ENCODE data around the gene PDZD2. TPM values are rescaled to one million over a fixed set of nuclear protein-coding genes. Genes with fewer than 3 reads are reported as not detected.

Gene PDZD2
- total and polyA plus RNA-seq, 2 experiments from 2014 or later, result 1.7 to 4.0 TPM

GRCh38 chr5:32082701-32083100 lies 443.8 kb downstream of the PDZD2 start:
- no peaks in the 10 kb centered on the region for H3K36me3 ChIP-seq (replicated peaks; ENCODE audit: insufficient read depth, low read depth)
- H3K27me3 ChIP-seq, result no peaks in the 10 kb centered on the region
- H3K79me2 ChIP-seq, result no peaks in the 10 kb centered on the region
- 81% methylated on average over 4 of the region's 4 CpGs for WGBS (ENCODE audit: low lambda C conversion rate, missing lambda C conversion rate)
- no peaks in the 10 kb centered on the region for H3K4me1 ChIP-seq (ENCODE audit: insufficient read depth)
- H3K4me2 ChIP-seq, result no peak overlapping the region
- no peak for DNase-seq (ENCODE audit: low spot score)
- TF ChIP-seq CTCF (IDR thresholded peaks at IDR 0.05; ENCODE audit: poor library complexity) (no peak), EZH2 (IDR thresholded peaks at IDR 0.05; ENCODE audit: borderline replicate concordance) (no peak), EZH2phosphoT487 (IDR thresholded peaks at IDR 0.05; ENCODE audit: low read depth, severe bottlenecking, unreplicated experiment) (no peak)
- no peak overlapping the region for H3K27ac ChIP-seq
- no peaks in the 10 kb centered on the region for H4K20me1 ChIP-seq (ENCODE audit: insufficient read depth, poor library complexity, severe bottlenecking)
- H3K9me2 ChIP-seq (replicated peaks; ENCODE audit: insufficient read depth), result no peaks in the 10 kb centered on the region
- H3K9me3 ChIP-seq (ENCODE audit: low read depth), result no peaks in the 10 kb centered on the region
- H3K4me3 ChIP-seq, result no peak overlapping the region
- H2AFZ ChIP-seq, result no peak overlapping the region

- no peak for TF ChIP-seq EZH2 (IDR thresholded peaks at IDR 0.05; ENCODE audit: borderline replicate concordance)
- no peak for TF ChIP-seq CTCF (IDR thresholded peaks at IDR 0.05; ENCODE audit: poor library complexity)
- no peak for TF ChIP-seq EZH2phosphoT487 (IDR thresholded peaks at IDR 0.05; ENCODE audit: low read depth, severe bottlenecking, unreplicated experiment)
- no peak overlapping the region for H3K27ac ChIP-seq
- no peaks in the 10 kb centered on the region for H4K20me1 ChIP-seq (ENCODE audit: insufficient read depth, poor library complexity, severe bottlenecking)
- no peaks in the 10 kb centered on the region for H3K4me1 ChIP-seq (ENCODE audit: insufficient read depth)
- H3K9me3 ChIP-seq (ENCODE audit: low read depth), result no peaks in the 10 kb centered on the region
- H3K4me3 ChIP-seq, result no peak overlapping the region
- H3K79me2 ChIP-seq, result no peaks in the 10 kb centered on the region
- no peaks in the 10 kb centered on the region for H3K36me3 ChIP-seq (replicated peaks; ENCODE audit: insufficient read depth, low read depth)
- no peaks in the 10 kb centered on the region for H3K9me2 ChIP-seq (replicated peaks; ENCODE audit: insufficient read depth)
- H3K27me3 ChIP-seq, result no peaks in the 10 kb centered on the region
- no peak for DNase-seq (ENCODE audit: low spot score)
- no peak overlapping the region for H3K4me2 ChIP-seq
- WGBS (ENCODE audit: low lambda C conversion rate, missing lambda C conversion rate), result 88% methylated on average over 10 of the region's 10 CpGs
- H2AFZ ChIP-seq, result no peak overlapping the region
Observed at GRCh38 chr5:32083981-32084430, 445.1 kb downstream of the PDZD2 start.

GRCh38 chr5:32087086-32088082 lies 448.5 kb downstream of the PDZD2 start:
- no peak for TF ChIP-seq EZH2phosphoT487 (IDR thresholded peaks at IDR 0.05; ENCODE audit: low read depth, severe bottlenecking, unreplicated experiment)
- TF ChIP-seq EZH2 (IDR thresholded peaks at IDR 0.05; ENCODE audit: borderline replicate concordance), result no peak
- TF ChIP-seq CTCF (IDR thresholded peaks at IDR 0.05; ENCODE audit: poor library complexity), result no peak
- Histone ChIP-seq H4K20me1 (ENCODE audit: insufficient read depth, poor library complexity, severe bottlenecking) (no peaks in the 10 kb centered on the region), H3K27ac (no peak overlapping the region), H3K79me2 (no peaks in the 10 kb centered on the region), H3K36me3 (replicated peaks; ENCODE audit: insufficient read depth, low read depth) (no peaks in the 10 kb centered on the region), H2AFZ (no peak overlapping the region), H3K4me2 (no peak overlapping the region), H3K9me2 (replicated peaks; ENCODE audit: insufficient read depth) (no peaks in the 10 kb centered on the region), H3K27me3 (no peaks in the 10 kb centered on the region), H3K9me3 (ENCODE audit: low read depth) (no peaks in the 10 kb centered on the region), H3K4me1 (ENCODE audit: insufficient read depth) (no peaks in the 10 kb centered on the region), H3K4me3 (no peak overlapping the region)
- DNase-seq (ENCODE audit: low spot score), result no peak
- WGBS (ENCODE audit: low lambda C conversion rate, missing lambda C conversion rate), result 95% methylated on average over 23 of the region's 24 CpGs

Measured in hepatocyte (in vitro differentiated cells).